CD4-positive, alpha-beta T cell treated with Interferon gamma for 1 hour (primary cell): ENCODE results near the gene TSPAN7.

Experiments
- DNase-seq: peaks from one replicate; pipeline ENCODE4 v3.0.0-alpha.2; 2020

TSPAN7 gene

GRCh38 chrX:38595801-38596200 lies 34.5 kb downstream of the TSPAN7 start:
- no peak for DNase-seq

- DNase-seq: no peak
These were observed 35.6 kb downstream of the TSPAN7 start for GRCh38 chrX:38596939-38597338.

GRCh38 chrX:38599796-38600755 lies 38.7 kb downstream of the TSPAN7 start:
- no peak for DNase-seq

DNA sequence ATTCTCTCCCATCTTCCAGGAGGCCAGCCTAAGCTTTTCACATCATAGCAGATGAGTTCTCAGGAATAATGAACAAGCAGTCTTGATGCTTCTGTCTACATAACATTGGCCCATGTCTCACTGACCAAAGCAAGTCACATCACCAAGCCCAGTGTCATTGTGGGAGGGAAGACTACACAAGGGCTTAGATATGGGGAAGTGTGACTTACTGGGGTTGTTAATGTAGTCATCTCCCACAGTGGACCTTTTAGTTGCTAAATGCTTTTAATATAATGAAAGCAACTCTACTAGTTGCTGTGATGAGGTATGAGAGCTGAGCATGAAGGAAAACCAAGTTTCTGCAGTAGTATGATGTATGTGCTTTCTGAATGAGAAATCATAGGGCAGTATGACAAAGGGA lies 40.5 kb downstream of the TSPAN7 start:
- DNase-seq: no peak

- no peak for DNase-seq
These were observed 45.5 kb downstream of the TSPAN7 start for GRCh38 chrX:38606821-38607220.

DNA sequence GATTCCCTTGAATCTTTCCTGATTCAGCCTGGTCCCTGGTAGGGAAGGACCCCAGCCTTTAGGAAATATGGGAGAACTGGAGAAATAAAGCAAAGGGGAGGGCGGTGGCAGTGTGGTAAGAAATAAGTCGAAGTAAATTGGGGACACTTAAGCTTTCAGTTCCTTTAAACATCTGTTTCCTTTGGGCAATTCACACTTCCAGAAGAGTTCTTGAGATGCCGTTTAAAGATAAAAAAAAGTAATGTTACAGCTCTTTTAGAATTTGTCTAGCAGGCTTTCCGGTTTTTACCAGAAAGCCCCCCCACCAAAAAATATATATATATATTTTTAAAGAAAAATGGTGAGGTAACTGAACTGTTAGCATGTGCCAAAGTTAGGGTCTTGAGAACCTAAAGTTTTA lies 46.6 kb downstream of the TSPAN7 start:
- DNase-seq: no peak

- no peak for DNase-seq
These were observed 49.5 kb downstream of the TSPAN7 start for GRCh38 chrX:38610849-38611248.

DNA sequence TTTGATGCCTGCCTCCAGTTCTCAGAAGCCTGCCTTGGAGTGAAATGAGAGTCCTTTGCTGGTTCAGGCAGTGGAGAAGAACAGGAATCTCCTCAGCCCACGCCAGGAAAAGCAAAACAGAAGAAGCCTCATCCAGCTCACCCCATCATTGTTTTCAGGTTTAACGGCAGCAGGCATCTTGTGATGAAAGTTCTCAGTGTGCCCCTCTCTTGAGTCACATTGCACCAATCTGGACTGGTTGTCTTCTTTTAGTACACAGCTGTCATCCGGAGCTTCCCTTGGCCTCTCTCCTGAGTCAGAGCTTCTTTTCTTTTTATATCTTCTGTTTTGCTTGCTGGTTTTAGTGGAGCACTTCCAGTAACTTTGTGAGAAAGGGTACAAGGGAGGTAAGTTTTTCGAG lies 50.9 kb downstream of the TSPAN7 start:
- DNase-seq: no peak

DNA sequence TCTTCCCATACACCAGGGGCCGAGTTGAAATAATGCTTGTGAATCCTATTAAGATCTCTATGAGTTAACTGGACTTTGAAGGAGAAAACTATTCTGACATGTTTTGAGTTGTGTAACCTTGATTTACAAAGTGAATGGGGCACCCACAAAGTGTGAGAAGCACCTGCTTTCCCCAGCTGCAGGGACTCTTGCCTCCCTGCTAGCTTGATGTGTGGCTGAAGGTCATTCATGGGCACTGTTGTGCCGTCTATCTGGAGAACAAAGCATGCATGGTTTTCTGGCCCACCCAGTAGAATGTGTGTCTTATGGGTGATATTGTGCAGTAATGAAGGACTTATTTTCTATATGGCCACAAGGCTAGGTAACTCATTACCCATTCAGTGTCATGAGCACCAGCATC lies 53.1 kb downstream of the TSPAN7 start:
- DNase-seq: no peak

DNA sequence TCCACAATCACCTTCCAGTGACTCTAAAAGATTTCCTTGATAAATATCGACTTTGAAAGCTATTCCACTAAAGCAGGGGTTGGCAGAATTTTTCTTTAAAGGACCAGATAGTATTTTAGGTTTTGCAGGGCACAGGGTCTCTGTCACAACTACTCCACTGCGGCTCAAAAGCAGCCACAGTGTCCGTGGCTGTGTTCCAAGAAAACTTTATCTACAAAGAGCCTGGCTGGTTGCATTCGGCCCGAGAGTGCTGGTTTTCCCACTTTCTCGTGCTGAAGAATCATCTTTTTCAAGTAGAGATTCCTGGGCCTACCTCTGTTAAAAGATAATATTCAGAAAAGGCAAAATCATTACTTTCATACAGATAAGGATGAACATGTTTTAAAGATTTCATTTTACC lies 55.6 kb downstream of the TSPAN7 start:
- DNase-seq: no peak

GRCh38 chrX:38618180-38618579 lies 56.8 kb downstream of the TSPAN7 start:
- no peak for DNase-seq

DNA sequence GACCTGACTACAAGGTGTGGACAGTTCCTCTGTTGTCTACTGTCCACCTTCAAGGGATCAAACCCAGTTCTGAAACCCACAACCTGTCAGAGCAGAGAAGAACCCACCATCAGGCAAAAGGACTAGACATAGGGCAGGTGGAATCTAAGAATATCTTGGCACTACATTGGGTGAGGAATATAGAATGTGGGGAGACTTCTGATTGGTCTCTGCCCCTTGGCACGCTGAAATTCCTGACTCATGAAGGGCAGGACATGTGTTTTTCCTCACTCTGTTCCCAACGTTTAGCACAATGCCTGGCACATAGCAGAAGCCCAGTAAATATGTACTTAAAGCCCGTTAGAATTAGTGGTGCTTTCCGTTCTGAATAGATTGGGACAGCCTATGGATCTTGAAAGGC lies 59.3 kb downstream of the TSPAN7 start:
- no peak for DNase-seq

- DNase-seq: no peak
These were observed 65.0 kb downstream of the TSPAN7 start for GRCh38 chrX:38626296-38626695.

DNA sequence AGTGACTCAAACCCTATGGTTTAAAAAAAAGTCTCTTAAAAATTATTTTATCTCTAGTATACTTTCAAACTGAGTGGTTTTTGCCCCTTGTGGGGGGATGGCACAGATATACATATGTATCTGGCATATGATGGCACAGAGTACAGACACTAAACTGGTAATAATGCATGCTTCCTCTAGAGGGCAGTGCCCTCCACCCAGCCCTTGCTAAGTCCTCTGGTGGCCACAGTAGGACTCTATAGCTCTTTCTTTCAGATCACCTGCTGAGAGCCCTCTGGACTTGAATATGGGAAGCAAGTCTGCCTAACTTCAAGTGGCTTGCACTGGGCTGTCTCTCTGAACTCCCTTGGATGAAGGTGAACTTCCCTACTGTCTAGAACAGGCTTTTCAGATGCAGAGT lies 66.3 kb downstream of the TSPAN7 start:
- DNase-seq: peak; percentile 14

- no peak for DNase-seq
These were observed 67.2 kb downstream of the TSPAN7 start for GRCh38 chrX:38628587-38628986.

DNA sequence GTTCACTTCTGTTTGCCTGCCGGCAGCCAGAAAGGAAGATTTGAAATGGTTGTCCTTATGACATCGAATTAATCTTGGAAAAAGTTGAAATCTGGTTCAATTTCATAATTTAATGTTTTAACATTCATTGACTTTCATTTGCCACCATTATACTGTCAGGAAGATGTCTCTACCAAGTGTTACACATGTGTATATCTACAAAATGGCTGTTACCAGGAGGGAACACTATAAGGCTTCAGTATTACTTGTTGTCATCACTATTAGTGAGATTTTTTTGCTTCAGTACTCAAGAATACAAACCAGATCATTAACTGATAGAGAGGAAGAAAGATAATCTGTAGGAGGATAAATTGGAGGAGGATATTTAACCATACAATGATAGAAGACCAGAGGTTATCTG lies 71.2 kb downstream of the TSPAN7 start:
- DNase-seq: no peak

- no peak for DNase-seq
These were observed 73.3 kb downstream of the TSPAN7 start for GRCh38 chrX:38634665-38635064.

GRCh38 chrX:38636949-38637819 lies 75.8 kb downstream of the TSPAN7 start:
- DNase-seq: no peak

- no peak for DNase-seq
These were observed 77.7 kb downstream of the TSPAN7 start for GRCh38 chrX:38638952-38639529.

GRCh38 chrX:38639730-38640129 lies 78.4 kb downstream of the TSPAN7 start:
- DNase-seq: no peak

DNA sequence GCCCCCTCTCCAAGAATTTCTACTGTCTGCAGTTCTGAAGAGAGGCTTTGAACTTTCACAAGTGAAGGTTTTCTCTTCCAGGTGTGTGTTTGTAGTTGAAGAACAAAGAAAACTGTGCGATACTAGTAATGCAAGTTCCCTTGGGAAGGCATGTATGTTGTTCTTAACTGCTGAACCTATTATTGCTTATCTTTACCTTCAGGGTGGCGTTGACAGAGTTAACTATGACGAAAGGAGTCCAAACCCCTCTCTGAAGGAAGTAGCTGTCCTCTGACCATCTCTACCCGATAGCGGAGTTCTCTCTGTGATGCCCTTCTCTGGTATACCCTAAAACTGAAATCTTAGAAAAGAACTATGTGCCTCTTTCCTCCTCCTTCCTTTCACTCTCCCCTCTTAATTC lies 79.9 kb downstream of the TSPAN7 start:
- no peak for DNase-seq

DNA sequence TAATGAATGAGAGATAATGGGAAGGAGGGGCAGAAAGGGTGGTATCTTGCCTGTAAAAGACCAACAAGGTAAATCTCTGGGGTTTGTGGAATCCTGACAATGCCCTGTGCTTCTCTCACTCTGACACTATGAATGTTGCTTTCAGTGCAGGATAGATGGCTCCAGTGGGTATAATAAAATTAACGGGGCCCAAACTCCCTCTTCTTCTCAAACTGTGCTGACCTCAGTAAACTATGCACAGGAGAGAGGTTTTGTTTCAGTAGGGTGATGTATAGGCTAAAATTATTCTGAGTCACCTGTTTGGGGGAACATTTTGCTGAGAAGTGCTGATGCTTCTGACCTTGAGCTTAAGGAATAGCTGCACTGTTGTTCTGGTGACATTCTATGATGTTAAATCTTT lies 82.6 kb downstream of the TSPAN7 start:
- no peak for DNase-seq

DNA sequence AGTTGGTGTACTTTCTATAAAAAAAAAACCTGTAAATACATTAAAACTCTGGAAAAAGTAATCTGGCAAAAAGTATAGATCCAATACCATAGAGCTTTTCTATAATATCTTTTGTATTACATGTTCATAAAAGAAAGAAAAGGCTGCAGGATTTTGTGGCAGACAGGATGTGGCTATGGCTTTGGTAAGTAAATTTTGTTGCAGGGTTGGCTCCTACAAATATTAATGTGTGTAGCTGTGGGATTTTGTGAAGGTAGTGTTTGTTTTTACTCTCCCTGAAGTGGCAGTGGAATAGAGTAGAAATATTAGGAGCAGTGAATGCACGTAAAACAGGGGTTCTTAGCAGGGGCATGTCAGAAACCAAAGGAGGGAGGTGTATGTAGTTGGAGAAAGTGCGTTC lies 84.8 kb downstream of the TSPAN7 start:
- DNase-seq: no peak

- no peak for DNase-seq
These were observed 87.9 kb downstream of the TSPAN7 start for GRCh38 chrX:38649221-38649620.
